GM23338 (cell line): ENCODE data around the gene XKRX. TPM values are rescaled to one million over a fixed set of nuclear protein-coding genes. Genes with fewer than 3 reads are reported as not detected.

Experiments
- ATAC-seq: fragments of 200-7000 bp; cut with Tn5 transposase; 3 replicates; pipeline ENCODE4 v1.9.1; 2020
- DNase-seq: peaks from one replicate; pipeline ENCODE4 v3.0.0-alpha.2; 2015; ENCODE audit warnings: low spot score
- H2AFZ ChIP-seq: fragments of 200-600 bp; sonication (generic); 2 replicates; pipeline ENCODE4 v1.8.0; 2016; ENCODE audit warnings: antibody characterized with exemption, mild to moderate bottlenecking, moderate library complexity
- H3F3A ChIP-seq: fragments of 200-600 bp; sonication (generic); replicated peaks from 2 replicates; pipeline ENCODE4 v1.8.0; 2017; ENCODE audit warnings: antibody characterized with exemption, mixed run types, low read depth
- H3K27ac ChIP-seq: fragments of 200-600 bp; sonication (generic); 2 replicates; pipeline ENCODE4 v1.6.1; 2016; ENCODE audit warnings: low read depth
- H3K27me3 ChIP-seq: fragments of 200-600 bp; sonication (generic); 2 replicates; pipeline ENCODE4 v1.8.0; 2016; ENCODE audit warnings: mild to moderate bottlenecking, mixed run types, moderate library complexity; ENCODE audit not compliant: insufficient read depth
- H3K36me3 ChIP-seq: fragments of 200-600 bp; sonication (generic); 2 replicates; pipeline ENCODE4 v1.8.0; 2016; ENCODE audit warnings: mild to moderate bottlenecking; ENCODE audit not compliant: insufficient read depth
- H3K4me1 ChIP-seq: fragments of 200-600 bp; sonication (generic); 2 replicates; pipeline ENCODE4 v1.8.0; 2016; ENCODE audit warnings: mild to moderate bottlenecking, moderate library complexity; ENCODE audit not compliant: insufficient read depth
- H3K4me2 ChIP-seq: fragments of 200-600 bp; sonication (generic); 2 replicates; pipeline ENCODE4 v1.7.1; 2017; ENCODE audit warnings: mixed run types
- H3K4me3 ChIP-seq: fragments of 200-600 bp; sonication (generic); 2 replicates; pipeline ENCODE4 v1.6.1; 2016; ENCODE audit warnings: mixed run types
- H3K79me2 ChIP-seq: fragments of 200-600 bp; sonication (generic); replicated peaks from 2 replicates; pipeline ENCODE4 v1.8.0; 2017; ENCODE audit warnings: mild to moderate bottlenecking; ENCODE audit not compliant: insufficient read depth
- H3K9me2 ChIP-seq: fragments of 200-600 bp; sonication (generic); 2 replicates; pipeline ENCODE4 v1.8.0; 2017; ENCODE audit not compliant: insufficient read depth
- H4K20me1 ChIP-seq: fragments of 200-600 bp; sonication (generic); replicated peaks from 2 replicates; pipeline ENCODE4 v1.8.0; 2017; ENCODE audit warnings: mild to moderate bottlenecking; ENCODE audit not compliant: insufficient read depth
- H3K27ac Mint-ChIP-seq: 2 replicates; pipeline ENCODE4 v1.8.0; 2020; ENCODE audit warnings: inconsistent platforms, mild to moderate bottlenecking, moderate library complexity, mixed read lengths
- H3K27me3 Mint-ChIP-seq: 3 replicates; pipeline ENCODE4 v1.8.0; 2022; ENCODE audit warnings: low read depth, mild to moderate bottlenecking, moderate library complexity, mixed read lengths, inconsistent platforms; ENCODE audit not compliant: insufficient read depth, poor library complexity
- H3K36me3 Mint-ChIP-seq: 3 replicates; pipeline ENCODE4 v1.8.0; 2021; ENCODE audit warnings: low read depth, mild to moderate bottlenecking, inconsistent platforms, moderate library complexity, mixed read lengths
- H3K4me1 Mint-ChIP-seq: 3 replicates; pipeline ENCODE4 v1.8.0; 2020; ENCODE audit warnings: mild to moderate bottlenecking, inconsistent platforms, mixed read lengths
- H3K4me3 Mint-ChIP-seq: 3 replicates; pipeline ENCODE4 v1.8.0; 2021; ENCODE audit warnings: moderate library complexity, mild to moderate bottlenecking, inconsistent platforms, mixed read lengths
- H3K9me3 Mint-ChIP-seq: 3 replicates; pipeline ENCODE4 v1.8.0; 2020; ENCODE audit warnings: moderate library complexity, mild to moderate bottlenecking, inconsistent platforms, mixed read lengths
- CREB1 ChIP-seq: fragments of 250-450 bp; sonication (Bioruptor Pico); IDR thresholded peaks from 2 replicates; pipeline ENCODE4 v1.5.0; 2020; ENCODE audit warnings: low read depth, mild to moderate bottlenecking, moderate library complexity
- EZH2 ChIP-seq: fragments of 200-600 bp; sonication (generic); IDR thresholded peaks from one replicate; pipeline ENCODE4 v1.8.0; 2017; ENCODE audit warnings: antibody characterized with exemption, mild to moderate bottlenecking, low read depth; ENCODE audit not compliant: unreplicated experiment
- EZH2phosphoT487 ChIP-seq: fragments of 200-600 bp; sonication (generic); IDR thresholded peaks from one replicate; pipeline ENCODE4 v1.8.1; 2018; ENCODE audit warnings: antibody characterized with exemption; ENCODE audit not compliant: unreplicated experiment
- JUNB ChIP-seq: IDR thresholded peaks from one replicate; pipeline ENCODE4 v1.6.1; 2016; ENCODE audit warnings: antibody characterized with exemption; ENCODE audit not compliant: unreplicated experiment
- STAT1 ChIP-seq: IDR thresholded peaks from one replicate; pipeline ENCODE4 v1.6.1; 2016; ENCODE audit warnings: antibody characterized with exemption; ENCODE audit not compliant: unreplicated experiment
- ZNF331 ChIP-seq: fragments of 250-450 bp; sonication (Bioruptor Pico); IDR thresholded peaks from 2 replicates; pipeline ENCODE4 v1.5.0; 2020; ENCODE audit warnings: low read depth, mild to moderate bottlenecking, moderate library complexity
- polyA plus RNA-seq: library from polyadenylated mRNA; unstranded; fragments of >200 nt; fragmentation: Nextera tagmentation; extraction: Ambion mirVana; gene quantifications from 2 replicates; pipeline ENCODE4 v1.2.1, GENCODE V29; 2016
- total RNA-seq: library from RNA; depleted of rRNA; stranded (reverse); fragments of >200 nt; shearing (Covaris generic); gene quantifications from 2 replicates; pipeline ENCODE4 v1.2.3, GENCODE V29; 2014
- TF ChIP-seq, protein P1 (sequence below): IDR thresholded peaks from one replicate; pipeline ENCODE4 v1.6.1; 2018; ENCODE audit warnings: antibody characterized with exemption; ENCODE audit not compliant: unreplicated experiment
- TF ChIP-seq, protein P2 (sequence below), 2 experiments: fragments of 200-600 bp in 1 of 2; sonication (generic) in 1 of 2; conservative IDR thresholded peaks; 2 replicates each; pipeline versions ENCODE4 v1.5.1 to v1.6.1; 2016 to 2017; ENCODE audit warnings: antibody characterized with exemption in 2 of 2, low read depth in 2 of 2, mild to moderate bottlenecking in 2 of 2, moderate library complexity in 1 of 2

The XKRX gene
- total and polyA plus RNA-seq, 2 experiments from 2014 or later = 0.16 to 0.83 TPM

DNA sequence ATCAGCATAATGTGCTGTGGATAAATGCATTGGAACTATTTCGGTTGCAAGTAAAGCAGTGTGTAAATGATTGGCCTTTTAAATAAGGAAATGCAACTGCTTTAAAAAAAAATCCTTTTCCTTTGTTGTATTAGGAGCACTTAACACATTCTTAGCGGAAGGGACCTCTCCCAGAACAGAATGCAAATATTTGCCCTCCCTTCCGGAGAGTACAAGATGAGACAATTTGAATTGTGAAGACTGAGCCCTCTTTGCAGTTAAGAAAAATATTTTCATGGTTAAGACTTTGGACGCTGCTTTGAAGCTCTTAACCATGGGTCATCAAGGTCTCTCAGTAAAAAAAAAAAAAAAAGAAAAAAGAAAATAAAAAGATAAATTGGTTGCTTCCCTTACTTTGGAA lies 45.1 kb downstream of the XKRX start (continued):
- TF ChIP-seq, protein P1, sequence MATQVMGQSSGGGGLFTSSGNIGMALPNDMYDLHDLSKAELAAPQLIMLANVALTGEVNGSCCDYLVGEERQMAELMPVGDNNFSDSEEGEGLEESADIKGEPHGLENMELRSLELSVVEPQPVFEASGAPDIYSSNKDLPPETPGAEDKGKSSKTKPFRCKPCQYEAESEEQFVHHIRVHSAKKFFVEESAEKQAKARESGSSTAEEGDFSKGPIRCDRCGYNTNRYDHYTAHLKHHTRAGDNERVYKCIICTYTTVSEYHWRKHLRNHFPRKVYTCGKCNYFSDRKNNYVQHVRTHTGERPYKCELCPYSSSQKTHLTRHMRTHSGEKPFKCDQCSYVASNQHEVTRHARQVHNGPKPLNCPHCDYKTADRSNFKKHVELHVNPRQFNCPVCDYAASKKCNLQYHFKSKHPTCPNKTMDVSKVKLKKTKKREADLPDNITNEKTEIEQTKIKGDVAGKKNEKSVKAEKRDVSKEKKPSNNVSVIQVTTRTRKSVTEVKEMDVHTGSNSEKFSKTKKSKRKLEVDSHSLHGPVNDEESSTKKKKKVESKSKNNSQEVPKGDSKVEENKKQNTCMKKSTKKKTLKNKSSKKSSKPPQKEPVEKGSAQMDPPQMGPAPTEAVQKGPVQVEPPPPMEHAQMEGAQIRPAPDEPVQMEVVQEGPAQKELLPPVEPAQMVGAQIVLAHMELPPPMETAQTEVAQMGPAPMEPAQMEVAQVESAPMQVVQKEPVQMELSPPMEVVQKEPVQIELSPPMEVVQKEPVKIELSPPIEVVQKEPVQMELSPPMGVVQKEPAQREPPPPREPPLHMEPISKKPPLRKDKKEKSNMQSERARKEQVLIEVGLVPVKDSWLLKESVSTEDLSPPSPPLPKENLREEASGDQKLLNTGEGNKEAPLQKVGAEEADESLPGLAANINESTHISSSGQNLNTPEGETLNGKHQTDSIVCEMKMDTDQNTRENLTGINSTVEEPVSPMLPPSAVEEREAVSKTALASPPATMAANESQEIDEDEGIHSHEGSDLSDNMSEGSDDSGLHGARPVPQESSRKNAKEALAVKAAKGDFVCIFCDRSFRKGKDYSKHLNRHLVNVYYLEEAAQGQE = no peak
- TF ChIP-seq, protein P2, sequence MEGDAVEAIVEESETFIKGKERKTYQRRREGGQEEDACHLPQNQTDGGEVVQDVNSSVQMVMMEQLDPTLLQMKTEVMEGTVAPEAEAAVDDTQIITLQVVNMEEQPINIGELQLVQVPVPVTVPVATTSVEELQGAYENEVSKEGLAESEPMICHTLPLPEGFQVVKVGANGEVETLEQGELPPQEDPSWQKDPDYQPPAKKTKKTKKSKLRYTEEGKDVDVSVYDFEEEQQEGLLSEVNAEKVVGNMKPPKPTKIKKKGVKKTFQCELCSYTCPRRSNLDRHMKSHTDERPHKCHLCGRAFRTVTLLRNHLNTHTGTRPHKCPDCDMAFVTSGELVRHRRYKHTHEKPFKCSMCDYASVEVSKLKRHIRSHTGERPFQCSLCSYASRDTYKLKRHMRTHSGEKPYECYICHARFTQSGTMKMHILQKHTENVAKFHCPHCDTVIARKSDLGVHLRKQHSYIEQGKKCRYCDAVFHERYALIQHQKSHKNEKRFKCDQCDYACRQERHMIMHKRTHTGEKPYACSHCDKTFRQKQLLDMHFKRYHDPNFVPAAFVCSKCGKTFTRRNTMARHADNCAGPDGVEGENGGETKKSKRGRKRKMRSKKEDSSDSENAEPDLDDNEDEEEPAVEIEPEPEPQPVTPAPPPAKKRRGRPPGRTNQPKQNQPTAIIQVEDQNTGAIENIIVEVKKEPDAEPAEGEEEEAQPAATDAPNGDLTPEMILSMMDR (conservative IDR thresholded peaks at IDR 0.05; ENCODE audit: low read depth in 2 of 2) = no peak
- no peak for TF ChIP-seq EZH2

DNA sequence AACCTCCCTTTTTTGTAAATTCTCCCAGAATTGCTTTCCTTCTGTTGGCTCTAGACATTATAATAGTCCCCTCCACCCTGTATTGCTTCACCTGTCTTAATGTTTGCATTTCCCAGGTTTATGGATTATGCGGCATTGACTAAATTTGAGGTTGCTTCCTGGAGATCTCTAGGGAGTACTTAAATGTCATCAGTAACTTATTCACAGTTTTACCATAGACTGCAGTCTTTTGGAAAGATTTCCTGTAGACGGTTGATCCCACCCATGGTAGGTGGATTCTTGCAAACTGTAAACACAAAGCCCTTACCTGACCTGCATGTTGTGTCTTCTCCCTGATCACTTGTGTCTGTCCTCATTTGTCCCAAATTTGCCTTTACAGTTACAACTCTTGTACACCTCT lies 48.3 kb downstream of the XKRX start:
- Histone ChIP-seq H3F3A (no peaks in the 10 kb centered on the region), H3K4me2 (no peak overlapping the region), H3K4me1 (no peaks in the 10 kb centered on the region), H3K9me2 (no peaks in the 10 kb centered on the region), H2AFZ (no peak overlapping the region), H3K36me3 (no peaks in the 10 kb centered on the region), H3K27me3 (no peaks in the 10 kb centered on the region), H4K20me1 (no peaks in the 10 kb centered on the region), H3K79me2 (no peaks in the 10 kb centered on the region), H3K27ac (no peak overlapping the region), H3K4me3 (no peak overlapping the region)
- no peak for ATAC-seq
- TF ChIP-seq, protein P1 = no peak
- TF ChIP-seq CREB1 = no peak
- TF ChIP-seq JUNB = no peak
- TF ChIP-seq ZNF331 (CRISPR knock-in tag) = no peak
- TF ChIP-seq EZH2phosphoT487 = no peak
- TF ChIP-seq STAT1 = no peak
- no peak for DNase-seq
- peaks cover 3% of the 10 kb centered on the region; the same call in 2 of the 3 replicates for H3K4me1 Mint-ChIP-seq
- H3K9me3 Mint-ChIP-seq = no peaks in the 10 kb centered on the region
- no peaks in the 10 kb centered on the region for H3K27me3 Mint-ChIP-seq
- H3K36me3 Mint-ChIP-seq = no peaks in the 10 kb centered on the region
- H3K4me3 Mint-ChIP-seq = no peak overlapping the region
- H3K27ac Mint-ChIP-seq = no peak overlapping the region
